Measurements from ENCODE around the gene PLAC1. TPM values are rescaled to one million over a fixed set of nuclear protein-coding genes. Genes with fewer than 3 reads are reported as not detected.

Gene PLAC1
- total RNA-seq, 1 experiment from 2014 or later, result 0.51 TPM

GRCh38 chrX:134640914-134641313 lies 17.4 kb downstream of the PLAC1 start:
- no peaks in the 10 kb centered on the region for H3K36me3 ChIP-seq (ENCODE audit: control insufficient read depth, insufficient read depth, low read length)
- no peaks in the 10 kb centered on the region for H3K9me3 ChIP-seq (ENCODE audit: control insufficient read depth, insufficient read depth, low read depth, low read length)
- H3K27ac ChIP-seq (ENCODE audit: low read length), result no peak overlapping the region
- no peak overlapping the region for H3K4me3 ChIP-seq (ENCODE audit: low read depth in 2 of 2, low read length in 2 of 2)
- TF ChIP-seq SIN3A (IDR thresholded peaks at IDR 0.05; ENCODE audit: borderline replicate concordance, insufficient read depth, low read depth, low read length), result no peak
- no peak for TF ChIP-seq REST (IDR thresholded peaks at IDR 0.05; ENCODE audit: insufficient read depth in 1 of 2, low read depth in 2 of 2, low read length in 1 of 2)
- no peak for TF ChIP-seq POLR2AphosphoS5 (IDR thresholded peaks at IDR 0.05; ENCODE audit: low read depth, low read length)
- TF ChIP-seq CTCF (IDR thresholded peaks at IDR 0.05), result no peak
- no peak for TF ChIP-seq TCF7L2 (IDR thresholded peaks at IDR 0.05; ENCODE audit: low read depth, low read length)
- intact Hi-C loops (cut with micrococcal nuclease; ENCODE audit: unreplicated experiment), result no loop called here
- no TSS peak for BruUV-seq (replicated peaks)
- ChIA-PET CTCF (no interaction called here), POLR2A (no interaction called here)
- no peaks in the 10 kb centered on the region for H3K27me3 ChIP-seq (ENCODE audit: control insufficient read depth, insufficient read depth, low read length)
- in situ Hi-C loops (cut with HindIII; ENCODE audit: low pct_unique_long_range_greater_than_20kb, low sequenced_read_pairs), result no loop called here
- no peaks in the 10 kb centered on the region for H3K4me1 ChIP-seq (ENCODE audit: control insufficient read depth, insufficient read depth, low read length)
- DNase-seq (ENCODE audit: low read depth, low spot score), result no peak
- no peak for ATAC-seq

GRCh38 chrX:134636851-134637250 lies 21.4 kb downstream of the PLAC1 start:
- Histone ChIP-seq H3K27ac (ENCODE audit: low read length) (no peak overlapping the region), H3K4me1 (ENCODE audit: control insufficient read depth, insufficient read depth, low read length) (no peaks in the 10 kb centered on the region), H3K9me3 (ENCODE audit: control insufficient read depth, insufficient read depth, low read depth, low read length) (no peaks in the 10 kb centered on the region), H3K4me3 (ENCODE audit: low read depth in 2 of 2, low read length in 2 of 2) (no peak overlapping the region), H3K36me3 (ENCODE audit: control insufficient read depth, insufficient read depth, low read length) (no peaks in the 10 kb centered on the region), H3K27me3 (ENCODE audit: control insufficient read depth, insufficient read depth, low read length) (no peaks in the 10 kb centered on the region)
- CTCF ChIA-PET, result no interaction called here
- TF ChIP-seq POLR2AphosphoS5 (IDR thresholded peaks at IDR 0.05; ENCODE audit: low read depth, low read length), result no peak
- TF ChIP-seq REST (IDR thresholded peaks at IDR 0.05; ENCODE audit: insufficient read depth in 1 of 2, low read depth in 2 of 2, low read length in 1 of 2), result no peak
- TF ChIP-seq SIN3A (IDR thresholded peaks at IDR 0.05; ENCODE audit: borderline replicate concordance, insufficient read depth, low read depth, low read length), result no peak
- TF ChIP-seq TCF7L2 (IDR thresholded peaks at IDR 0.05; ENCODE audit: low read depth, low read length), result no peak
- no peak for TF ChIP-seq CTCF (IDR thresholded peaks at IDR 0.05)
- in situ Hi-C loops (cut with HindIII; ENCODE audit: low pct_unique_long_range_greater_than_20kb, low sequenced_read_pairs), result no loop called here
- ATAC-seq, result no peak
- POLR2A ChIA-PET, result no interaction called here
- intact Hi-C loops (cut with micrococcal nuclease; ENCODE audit: unreplicated experiment), result no loop called here
- no TSS peak for BruUV-seq (replicated peaks)
- DNase-seq (ENCODE audit: low read depth, low spot score), result no peak
